Panc1 (cell line): ENCODE data around the gene SLCO2A1. TPM values are rescaled to one million over a fixed set of nuclear protein-coding genes. Genes with fewer than 3 reads are reported as not detected.

Source experiments
- ATAC-seq: fragments of 200-7000 bp; cut with Tn5 transposase; 2 replicates; pipeline ENCODE4 v1.9.1; 2020; ENCODE audit warnings: mild to moderate bottlenecking, moderate library complexity
- BruUV-seq: library from RNA; stranded (reverse); fragments of 400-500 nt; replicated peaks from 2 replicates; lab custom pipeline; 2021; lab: Mats Ljungman, UMichigan
- CTCF ChIA-PET: fragments of 300-600 bp; sonication (Branson Sonifier 250); formaldehyde crosslinking; loops from one replicate; lab custom pipeline; 2022; ENCODE audit warnings: antibody characterized with exemption; lab: Charles Lee
- POLR2A ChIA-PET: fragments of 300-600 bp; sonication (Branson Sonifier 250); formaldehyde crosslinking; loops from one replicate; lab custom pipeline; 2022; ENCODE audit warnings: antibody characterized with exemption; lab: Charles Lee
- DNase-seq: peaks from one replicate; pipeline ENCODE4 v3.0.0-alpha.2; 2010; ENCODE audit warnings: low read depth, low spot score
- H3K27ac ChIP-seq: 2 replicates; pipeline ENCODE4 v1.5.1; 2011; ENCODE audit warnings: mild to moderate bottlenecking, low read length, inconsistent platforms
- H3K27me3 ChIP-seq: fragments of 200-500 bp; sonication (Bioruptor generic); 2 replicates; pipeline ENCODE4 v1.6.0; 2014; ENCODE audit warnings: low read length, inconsistent platforms; ENCODE audit not compliant: control insufficient read depth, insufficient read depth
- H3K36me3 ChIP-seq: fragments of 200-500 bp; sonication (Bioruptor generic); 2 replicates; pipeline ENCODE4 v1.5.1; 2014; ENCODE audit warnings: inconsistent platforms, mild to moderate bottlenecking, low read length, moderate library complexity; ENCODE audit not compliant: control insufficient read depth, insufficient read depth
- H3K4me1 ChIP-seq: 2 replicates; pipeline ENCODE4 v1.5.1; 2011; ENCODE audit warnings: inconsistent platforms, mild to moderate bottlenecking, low read length, moderate library complexity; ENCODE audit not compliant: control insufficient read depth, insufficient read depth
- H3K4me3 ChIP-seq, 2 experiments: 2 replicates each; pipeline ENCODE4 v1.5.1; 2011 to 2012; ENCODE audit warnings: low read depth in 2 of 2, low read length in 2 of 2, mild to moderate bottlenecking in 2 of 2, inconsistent platforms in 1 of 2, moderate library complexity in 1 of 2
- H3K9me3 ChIP-seq: fragments of 200-500 bp; sonication (Bioruptor generic); 2 replicates; pipeline ENCODE4 v1.5.1; 2014; ENCODE audit warnings: low read depth, mild to moderate bottlenecking, inconsistent platforms, low read length, moderate library complexity; ENCODE audit not compliant: control insufficient read depth, insufficient read depth
- POLR2AphosphoS5 ChIP-seq: IDR thresholded peaks from 2 replicates; pipeline ENCODE4 v1.6.1; 2012; ENCODE audit warnings: mild to moderate bottlenecking, low read depth, low read length, moderate library complexity
- SIN3A ChIP-seq: IDR thresholded peaks from 2 replicates; pipeline ENCODE4 v1.6.1; 2012; ENCODE audit warnings: low read depth, mild to moderate bottlenecking, low read length, moderate library complexity, borderline replicate concordance; ENCODE audit not compliant: insufficient read depth
- TCF7L2 ChIP-seq: IDR thresholded peaks from 2 replicates; pipeline ENCODE4 v1.6.1; 2011; ENCODE audit warnings: mild to moderate bottlenecking, low read depth, low read length, inconsistent platforms
- in situ Hi-C: cut with HindIII; loops from 2 replicates; pipeline ENCODE4 v1.10.0; 2016; ENCODE audit warnings: low sequenced_read_pairs, low pct_unique_long_range_greater_than_20kb
- intact Hi-C: fragments of 100-400 bp; cut with micrococcal nuclease; formaldehyde crosslinking; loops from one replicate; pipeline ENCODE4 v1.10.0; 2022; ENCODE audit not compliant: unreplicated experiment
- total RNA-seq: library from RNA; stranded (reverse); gene quantifications from one replicate; pipeline ENCODE4 v1.2.1, GENCODE V29; 2021; ENCODE audit not compliant: unreplicated experiment
- TF ChIP-seq, protein P1 (sequence below): fragments of 450-650 bp; IDR thresholded peaks from 2 replicates; pipeline ENCODE4 v1.5.1; 2017; ENCODE audit warnings: mild to moderate bottlenecking
- TF ChIP-seq, protein P2 (sequence below), 2 experiments: IDR thresholded peaks; 2 replicates each; pipeline ENCODE4 v1.6.1; 2011 to 2012; ENCODE audit warnings: low read depth in 2 of 2, control low read depth in 1 of 2, low read length in 1 of 2, mild to moderate bottlenecking in 1 of 2, moderate library complexity in 1 of 2; ENCODE audit not compliant: insufficient read depth in 1 of 2

The SLCO2A1 gene
- total RNA-seq, 1 experiment from 2014 or later, result 0.62 TPM

DNA sequence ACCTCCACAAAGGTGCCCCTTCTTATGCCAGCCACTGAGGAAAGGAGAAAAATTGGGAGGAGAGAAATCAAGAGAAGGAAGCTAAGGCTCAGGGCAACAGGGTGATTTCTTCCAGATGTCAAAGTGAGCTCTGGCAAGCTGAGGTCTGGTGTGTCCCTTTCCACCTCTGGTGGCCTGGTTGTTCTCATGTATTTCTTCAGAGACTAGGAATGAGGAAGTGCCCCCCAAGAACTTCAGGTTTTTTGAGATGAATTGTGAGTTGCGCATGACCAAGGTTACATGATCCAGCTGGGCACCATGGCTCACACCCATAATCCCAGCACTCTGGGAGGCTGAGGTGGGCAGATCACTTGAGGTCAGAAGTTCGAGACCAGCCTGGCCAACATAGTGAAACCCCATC is 139.7 kb downstream of the SLCO2A1 start:
- no peak for TF ChIP-seq TCF7L2
- TF ChIP-seq, protein P1, sequence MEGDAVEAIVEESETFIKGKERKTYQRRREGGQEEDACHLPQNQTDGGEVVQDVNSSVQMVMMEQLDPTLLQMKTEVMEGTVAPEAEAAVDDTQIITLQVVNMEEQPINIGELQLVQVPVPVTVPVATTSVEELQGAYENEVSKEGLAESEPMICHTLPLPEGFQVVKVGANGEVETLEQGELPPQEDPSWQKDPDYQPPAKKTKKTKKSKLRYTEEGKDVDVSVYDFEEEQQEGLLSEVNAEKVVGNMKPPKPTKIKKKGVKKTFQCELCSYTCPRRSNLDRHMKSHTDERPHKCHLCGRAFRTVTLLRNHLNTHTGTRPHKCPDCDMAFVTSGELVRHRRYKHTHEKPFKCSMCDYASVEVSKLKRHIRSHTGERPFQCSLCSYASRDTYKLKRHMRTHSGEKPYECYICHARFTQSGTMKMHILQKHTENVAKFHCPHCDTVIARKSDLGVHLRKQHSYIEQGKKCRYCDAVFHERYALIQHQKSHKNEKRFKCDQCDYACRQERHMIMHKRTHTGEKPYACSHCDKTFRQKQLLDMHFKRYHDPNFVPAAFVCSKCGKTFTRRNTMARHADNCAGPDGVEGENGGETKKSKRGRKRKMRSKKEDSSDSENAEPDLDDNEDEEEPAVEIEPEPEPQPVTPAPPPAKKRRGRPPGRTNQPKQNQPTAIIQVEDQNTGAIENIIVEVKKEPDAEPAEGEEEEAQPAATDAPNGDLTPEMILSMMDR, result no peak
- TF ChIP-seq, protein P2, sequence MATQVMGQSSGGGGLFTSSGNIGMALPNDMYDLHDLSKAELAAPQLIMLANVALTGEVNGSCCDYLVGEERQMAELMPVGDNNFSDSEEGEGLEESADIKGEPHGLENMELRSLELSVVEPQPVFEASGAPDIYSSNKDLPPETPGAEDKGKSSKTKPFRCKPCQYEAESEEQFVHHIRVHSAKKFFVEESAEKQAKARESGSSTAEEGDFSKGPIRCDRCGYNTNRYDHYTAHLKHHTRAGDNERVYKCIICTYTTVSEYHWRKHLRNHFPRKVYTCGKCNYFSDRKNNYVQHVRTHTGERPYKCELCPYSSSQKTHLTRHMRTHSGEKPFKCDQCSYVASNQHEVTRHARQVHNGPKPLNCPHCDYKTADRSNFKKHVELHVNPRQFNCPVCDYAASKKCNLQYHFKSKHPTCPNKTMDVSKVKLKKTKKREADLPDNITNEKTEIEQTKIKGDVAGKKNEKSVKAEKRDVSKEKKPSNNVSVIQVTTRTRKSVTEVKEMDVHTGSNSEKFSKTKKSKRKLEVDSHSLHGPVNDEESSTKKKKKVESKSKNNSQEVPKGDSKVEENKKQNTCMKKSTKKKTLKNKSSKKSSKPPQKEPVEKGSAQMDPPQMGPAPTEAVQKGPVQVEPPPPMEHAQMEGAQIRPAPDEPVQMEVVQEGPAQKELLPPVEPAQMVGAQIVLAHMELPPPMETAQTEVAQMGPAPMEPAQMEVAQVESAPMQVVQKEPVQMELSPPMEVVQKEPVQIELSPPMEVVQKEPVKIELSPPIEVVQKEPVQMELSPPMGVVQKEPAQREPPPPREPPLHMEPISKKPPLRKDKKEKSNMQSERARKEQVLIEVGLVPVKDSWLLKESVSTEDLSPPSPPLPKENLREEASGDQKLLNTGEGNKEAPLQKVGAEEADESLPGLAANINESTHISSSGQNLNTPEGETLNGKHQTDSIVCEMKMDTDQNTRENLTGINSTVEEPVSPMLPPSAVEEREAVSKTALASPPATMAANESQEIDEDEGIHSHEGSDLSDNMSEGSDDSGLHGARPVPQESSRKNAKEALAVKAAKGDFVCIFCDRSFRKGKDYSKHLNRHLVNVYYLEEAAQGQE (IDR thresholded peaks at IDR 0.05; ENCODE audit: insufficient read depth in 1 of 2, low read depth in 2 of 2, low read length in 1 of 2), result no peak
- no peak for TF ChIP-seq SIN3A
- no peak for TF ChIP-seq POLR2AphosphoS5
- in situ Hi-C loops, result no loop called here
- no peak overlapping the region for H3K4me3 ChIP-seq
- no peaks in the 10 kb centered on the region for H3K27me3 ChIP-seq
- CTCF ChIA-PET, result interaction anchor here (0.7 kb wide), 1 partner anchor 38 kb away, joined by 5 read pairs; no protein-coding TSS in a partner anchor
- no peaks in the 10 kb centered on the region for H3K36me3 ChIP-seq
- H3K4me1 ChIP-seq, result peaks cover 6% of the 10 kb centered on the region; the same call in 1 of the 2 replicates
- no peak for DNase-seq
- no peak for ATAC-seq
- H3K9me3 ChIP-seq, result no peaks in the 10 kb centered on the region
- POLR2A ChIA-PET, result no interaction called here
- intact Hi-C loops, result no loop called here
- no TSS peak for BruUV-seq
- no peak overlapping the region for H3K27ac ChIP-seq

DNA sequence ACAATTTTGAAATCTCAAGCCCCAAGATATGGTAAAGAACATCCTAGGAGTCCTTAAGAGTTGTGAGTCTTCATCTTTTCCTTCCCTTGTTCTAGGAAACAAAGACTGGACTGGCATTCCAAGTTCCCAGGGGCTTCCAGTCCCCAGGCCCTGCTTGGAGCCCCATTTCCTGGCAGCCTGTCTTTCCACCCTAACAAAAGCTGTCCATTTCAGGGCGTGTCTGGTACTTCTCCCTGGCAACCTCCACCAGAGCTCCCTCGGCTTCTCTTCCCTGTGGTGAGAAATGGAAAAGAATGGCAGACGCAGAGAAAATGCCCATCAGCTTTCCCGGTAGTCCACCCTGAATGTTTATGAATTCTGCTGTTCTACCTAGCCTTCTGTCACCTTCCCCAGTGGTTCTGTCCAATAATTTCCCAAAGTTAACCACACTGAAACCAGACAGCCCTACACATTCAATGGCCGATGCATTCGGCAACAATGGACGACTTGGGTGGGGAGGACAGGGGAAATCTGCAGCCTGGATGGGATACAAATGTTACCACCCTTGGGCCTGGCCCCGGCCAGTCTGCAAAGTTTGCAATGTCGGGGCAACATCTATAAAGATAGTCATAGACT is 140.9 kb downstream of the SLCO2A1 start:
- CTCF ChIA-PET, result no interaction called here
- in situ Hi-C loops, result no loop called here
- Histone ChIP-seq H3K9me3 (no peaks in the 10 kb centered on the region), H3K27me3 (no peaks in the 10 kb centered on the region), H3K4me3 (no peak overlapping the region), H3K36me3 (no peaks in the 10 kb centered on the region), H3K4me1 (peaks cover under 1% of the 10 kb centered on the region; the same call in 1 of the 2 replicates), H3K27ac (no peak overlapping the region)
- no TSS peak for BruUV-seq
- ATAC-seq (no peak), DNase-seq (no peak)
- intact Hi-C loops, result no loop called here
- TF ChIP-seq, protein P1, result no peak
- no peak for TF ChIP-seq SIN3A
- TF ChIP-seq POLR2AphosphoS5, result no peak
- no peak for TF ChIP-seq TCF7L2
- TF ChIP-seq, protein P2 (IDR thresholded peaks at IDR 0.05; ENCODE audit: insufficient read depth in 1 of 2, low read depth in 2 of 2, low read length in 1 of 2), result no peak
- POLR2A ChIA-PET, result no interaction called here
